ENCODE results near the gene CEACAM19. TPM values are rescaled to one million over a fixed set of nuclear protein-coding genes. Genes with fewer than 3 reads are reported as not detected.

The CEACAM19 gene
- total and polyA plus RNA-seq, 2 of the 13 experiments (the other 11 are each of a cell fraction or from before 2014, with no cell fraction given): 1.3 to 4.0 TPM

- H3K4me3 ChIP-seq (replicated peaks in 1 of 3; ENCODE audit: insufficient read depth in 1 of 3, low read depth in 2 of 3, low read length in 3 of 3): no peak overlapping the region
- H3K4me2 ChIP-seq (ENCODE audit: low read depth, low read length): no peak overlapping the region
- peaks cover 43% of the 10 kb centered on the region for H3K4me1 ChIP-seq (ENCODE audit: insufficient read depth, low read length)
- no peaks in the 10 kb centered on the region for H3K36me3 ChIP-seq (replicated peaks in 1 of 2; ENCODE audit: control insufficient read depth in 1 of 2, insufficient read depth in 2 of 2, low read length in 2 of 2)
- H2AFZ ChIP-seq (ENCODE audit: low read length): no peak overlapping the region
- POLR2A ChIA-PET: no interaction called here
- in situ Hi-C loops (cut with HindIII; ENCODE audit: extremely low pct_ligation_motif_present, low pct_unique_long_range_greater_than_20kb): no loop called here
- no peak for DNase-seq (ENCODE audit: low spot score)
- H3K9ac ChIP-seq (ENCODE audit: insufficient read depth, low read depth, low read length): no peak overlapping the region
- 26% methylated on average over 5 of the region's 5 CpGs for WGBS (ENCODE audit: low lambda C conversion rate)
- TF ChIP-seq TIGD3 (CRISPR knock-in tag; IDR thresholded peaks at IDR 0.05; ENCODE audit: borderline replicate concordance): no peak
- TF ChIP-seq ZNF768 (CRISPR knock-in tag; IDR thresholded peaks at IDR 0.05): peak; percentile 87
- no peaks in the 10 kb centered on the region for H3K79me2 ChIP-seq (ENCODE audit: insufficient read depth, low read length)
- no peaks in the 10 kb centered on the region for H3K9me3 ChIP-seq (ENCODE audit: low read length)
- ATAC-seq: no peak
- no peak for FAIRE-seq
- no peaks in the 10 kb centered on the region for H4K20me1 ChIP-seq (ENCODE audit: insufficient read depth, low read length)
- intact Hi-C loops (cut with micrococcal nuclease; ENCODE audit: unreplicated experiment): no loop called here
- no TSS peak for BruUV-seq (replicated peaks)
- no peak overlapping the region for H3K27ac ChIP-seq (ENCODE audit: extremely low read length, insufficient read depth, low read length)
- H3K27me3 ChIP-seq (ENCODE audit: control insufficient read depth in 1 of 2, insufficient read depth in 2 of 2, low read length in 2 of 2): no peaks in the 10 kb centered on the region
- CTCF ChIA-PET (ENCODE audit: low intra/inter-chr PET ratio, low total read pairs): no interaction called here
These were observed 60.3 kb downstream of the CEACAM19 start for GRCh38 chr19:44731622-44732021.

DNA sequence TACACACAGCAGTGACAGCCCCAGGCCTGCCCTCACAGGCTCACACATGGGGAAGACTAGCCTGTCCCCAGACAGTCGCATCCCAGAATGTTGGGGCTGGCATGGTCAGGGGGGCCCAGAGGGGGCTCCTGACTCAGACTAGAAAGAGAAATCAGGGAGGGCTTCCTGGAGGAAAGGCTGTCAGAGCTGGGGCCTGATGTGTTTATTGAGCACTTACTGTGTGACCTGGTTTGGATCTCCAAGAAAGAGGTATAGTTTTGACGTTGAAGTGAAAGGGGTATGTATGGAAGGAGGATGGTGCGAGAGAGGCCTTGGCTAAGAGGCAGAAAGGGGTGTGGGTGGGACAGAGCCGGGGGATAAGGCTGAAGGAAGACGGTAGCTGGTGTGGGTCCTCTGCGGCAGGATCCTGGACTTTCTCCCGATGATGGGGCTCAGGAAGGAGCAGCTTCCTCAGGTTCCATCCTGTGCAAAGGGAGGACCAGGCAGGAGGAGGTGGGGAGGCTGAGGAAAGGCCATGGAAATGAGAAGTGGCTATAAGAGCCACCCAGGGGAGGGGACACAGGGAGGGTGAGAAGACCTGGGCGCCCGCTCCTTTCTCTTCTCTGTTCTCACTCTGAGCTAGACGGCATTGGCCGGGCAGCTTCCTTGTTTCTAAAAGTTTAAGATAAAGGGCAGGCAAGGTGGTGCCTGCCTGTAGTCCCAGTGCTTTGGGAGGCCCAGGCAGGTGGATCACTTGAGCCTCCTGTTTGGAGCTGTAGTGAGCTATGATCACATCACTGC lies 61.1 kb downstream of the CEACAM19 start:
- FAIRE-seq: no peak
- no peak for DNase-seq (ENCODE audit: low spot score)
- Histone ChIP-seq H3K36me3 (replicated peaks in 1 of 2; ENCODE audit: control insufficient read depth in 1 of 2, insufficient read depth in 2 of 2, low read length in 2 of 2) (no peaks in the 10 kb centered on the region), H3K4me1 (ENCODE audit: insufficient read depth, low read length) (peaks cover 47% of the 10 kb centered on the region), H3K79me2 (ENCODE audit: insufficient read depth, low read length) (no peaks in the 10 kb centered on the region), H3K27ac (ENCODE audit: extremely low read length, insufficient read depth, low read length) (no peak overlapping the region), H3K4me2 (ENCODE audit: low read depth, low read length) (no peak overlapping the region), H2AFZ (ENCODE audit: low read length) (no peak overlapping the region), H4K20me1 (ENCODE audit: insufficient read depth, low read length) (no peaks in the 10 kb centered on the region), H3K4me3 (replicated peaks in 1 of 3; ENCODE audit: insufficient read depth in 1 of 3, low read depth in 2 of 3, low read length in 3 of 3) (no peak overlapping the region), H3K9me3 (ENCODE audit: low read length) (no peaks in the 10 kb centered on the region), H3K27me3 (ENCODE audit: control insufficient read depth in 1 of 2, insufficient read depth in 2 of 2, low read length in 2 of 2) (no peaks in the 10 kb centered on the region), H3K9ac (ENCODE audit: insufficient read depth, low read depth, low read length) (no peak overlapping the region)
- ATAC-seq: no peak; the same call in 2 of the 3 replicates
- intact Hi-C loops (cut with micrococcal nuclease; ENCODE audit: unreplicated experiment): no loop called here
- BruUV-seq (replicated peaks): no TSS peak
- TF ChIP-seq MBNL3 (CRISPR knock-in tag; conservative IDR thresholded peaks at IDR 0.05) (no peak), ZNF234 (CRISPR knock-in tag; conservative IDR thresholded peaks at IDR 0.05) (no peak), ZNF605 (CRISPR knock-in tag; IDR thresholded peaks at IDR 0.05) (no peak), ZMYM3 (CRISPR knock-in tag; IDR thresholded peaks at IDR 0.05) (0 out of 2 replicates have a peak, but pooled peaks have one; percentile 43), ZFP36 (IDR thresholded peaks at IDR 0.05; ENCODE audit: borderline replicate concordance, low read depth, low read length, partially characterized antibody) (peak; percentile 81), CBX2 (IDR thresholded peaks at IDR 0.05; ENCODE audit: low read depth, low read length) (no peak), CBX2 (CRISPR knock-in tag; IDR thresholded peaks at IDR 0.05; ENCODE audit: low read depth) (no peak), ZKSCAN8 (CRISPR knock-in tag; IDR thresholded peaks at IDR 0.05; ENCODE audit: borderline replicate concordance) (no peak), ZNF337 (CRISPR knock-in tag; IDR thresholded peaks at IDR 0.05; ENCODE audit: borderline replicate concordance, low read depth) (no peak)
- TF ChIP-seq, protein P1, sequence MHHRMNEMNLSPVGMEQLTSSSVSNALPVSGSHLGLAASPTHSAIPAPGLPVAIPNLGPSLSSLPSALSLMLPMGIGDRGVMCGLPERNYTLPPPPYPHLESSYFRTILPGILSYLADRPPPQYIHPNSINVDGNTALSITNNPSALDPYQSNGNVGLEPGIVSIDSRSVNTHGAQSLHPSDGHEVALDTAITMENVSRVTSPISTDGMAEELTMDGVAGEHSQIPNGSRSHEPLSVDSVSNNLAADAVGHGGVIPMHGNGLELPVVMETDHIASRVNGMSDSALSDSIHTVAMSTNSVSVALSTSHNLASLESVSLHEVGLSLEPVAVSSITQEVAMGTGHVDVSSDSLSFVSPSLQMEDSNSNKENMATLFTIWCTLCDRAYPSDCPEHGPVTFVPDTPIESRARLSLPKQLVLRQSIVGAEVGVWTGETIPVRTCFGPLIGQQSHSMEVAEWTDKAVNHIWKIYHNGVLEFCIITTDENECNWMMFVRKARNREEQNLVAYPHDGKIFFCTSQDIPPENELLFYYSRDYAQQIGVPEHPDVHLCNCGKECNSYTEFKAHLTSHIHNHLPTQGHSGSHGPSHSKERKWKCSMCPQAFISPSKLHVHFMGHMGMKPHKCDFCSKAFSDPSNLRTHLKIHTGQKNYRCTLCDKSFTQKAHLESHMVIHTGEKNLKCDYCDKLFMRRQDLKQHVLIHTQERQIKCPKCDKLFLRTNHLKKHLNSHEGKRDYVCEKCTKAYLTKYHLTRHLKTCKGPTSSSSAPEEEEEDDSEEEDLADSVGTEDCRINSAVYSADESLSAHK (CRISPR knock-in tag; IDR thresholded peaks at IDR 0.05; ENCODE audit: borderline replicate concordance): no peak
- TF ChIP-seq, protein P2, sequence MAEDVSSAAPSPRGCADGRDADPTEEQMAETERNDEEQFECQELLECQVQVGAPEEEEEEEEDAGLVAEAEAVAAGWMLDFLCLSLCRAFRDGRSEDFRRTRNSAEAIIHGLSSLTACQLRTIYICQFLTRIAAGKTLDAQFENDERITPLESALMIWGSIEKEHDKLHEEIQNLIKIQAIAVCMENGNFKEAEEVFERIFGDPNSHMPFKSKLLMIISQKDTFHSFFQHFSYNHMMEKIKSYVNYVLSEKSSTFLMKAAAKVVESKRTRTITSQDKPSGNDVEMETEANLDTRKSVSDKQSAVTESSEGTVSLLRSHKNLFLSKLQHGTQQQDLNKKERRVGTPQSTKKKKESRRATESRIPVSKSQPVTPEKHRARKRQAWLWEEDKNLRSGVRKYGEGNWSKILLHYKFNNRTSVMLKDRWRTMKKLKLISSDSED (CRISPR knock-in tag; IDR thresholded peaks at IDR 0.05): no peak
- in situ Hi-C loops (cut with HindIII; ENCODE audit: extremely low pct_ligation_motif_present, low pct_unique_long_range_greater_than_20kb): no loop called here
- POLR2A ChIA-PET: no interaction called here
- 77% methylated on average over 10 of the region's 11 CpGs for WGBS (ENCODE audit: low lambda C conversion rate)
- CTCF ChIA-PET (ENCODE audit: low intra/inter-chr PET ratio, low total read pairs): no interaction called here
